ENCODE results near the gene SNX18.

The SNX18 gene

GRCh38 chr5:54589786-54590185 is 72.2 kb downstream of the SNX18 start:
- DNase-seq = no peak

GRCh38 chr5:54590824-54591223 is 73.3 kb downstream of the SNX18 start:
- no peak for DNase-seq

- no peak for DNase-seq
Observed at GRCh38 chr5:54593779-54594178, 76.2 kb downstream of the SNX18 start.

GRCh38 chr5:54594181-54594580 is 76.6 kb downstream of the SNX18 start:
- DNase-seq = no peak

GRCh38 chr5:54595721-54596120 is 78.2 kb downstream of the SNX18 start:
- DNase-seq = no peak

Data from activated CD4-positive, alpha-beta T cell treated with anti-CD3 and anti-CD28 coated beads, Interleukin-2, amount 50 U/mL, for 4 hours (primary cell).